ENCODE measurements around the gene ZNF638.
"Not testable (repeated sequence)": the region's sequence is repeated elsewhere in the genome, so short reads cannot be mapped to it uniquely, and the experiment has no call there.

ZNF638 gene

GRCh38 chr2:71317060-71317459 lies 14.5 kb upstream of the ZNF638 start:
- Histone ChIP-seq H2AFZ (ENCODE audit: low read depth, low read length) (no peak overlapping the region), H3K36me3 (ENCODE audit: insufficient read depth, low read length) (no peaks in the 10 kb centered on the region), H3K9me3 (ENCODE audit: low read length) (peaks cover 1% of the 10 kb centered on the region), H3K4me3 (ENCODE audit: low read length) (no peak overlapping the region), H3K4me1 (ENCODE audit: insufficient read depth, low read length) (no peaks in the 10 kb centered on the region), H3K27me3 (ENCODE audit: insufficient read depth, low read length) (no peaks in the 10 kb centered on the region)

- H3K4me3 ChIP-seq (ENCODE audit: low read length); H3K27me3 ChIP-seq (ENCODE audit: insufficient read depth, low read length); H3K36me3 ChIP-seq (ENCODE audit: insufficient read depth, low read length); H3K9me3 ChIP-seq (ENCODE audit: low read length); H2AFZ ChIP-seq (ENCODE audit: low read depth, low read length); H3K4me1 ChIP-seq (ENCODE audit: insufficient read depth, low read length): not testable (repeated sequence)
Measured at GRCh38 chr2:71317900-71318299, 13.7 kb upstream of the ZNF638 start.

- Histone ChIP-seq H3K4me3 (ENCODE audit: low read length) (no peak overlapping the region), H3K9me3 (ENCODE audit: low read length) (peaks cover 1% of the 10 kb centered on the region), H3K27me3 (ENCODE audit: insufficient read depth, low read length) (no peaks in the 10 kb centered on the region), H2AFZ (ENCODE audit: low read depth, low read length) (no peak overlapping the region), H3K4me1 (ENCODE audit: insufficient read depth, low read length) (no peaks in the 10 kb centered on the region), H3K36me3 (ENCODE audit: insufficient read depth, low read length) (no peaks in the 10 kb centered on the region)
Measured at GRCh38 chr2:71323386-71323785, 8.2 kb upstream of the ZNF638 start.

GRCh38 chr2:71326968-71327367 lies 4.6 kb upstream of the ZNF638 start:
- H2AFZ ChIP-seq (ENCODE audit: low read depth, low read length): no peak overlapping the region
- H3K4me3 ChIP-seq (ENCODE audit: low read length): no peak overlapping the region
- no peaks in the 10 kb centered on the region for H3K36me3 ChIP-seq (ENCODE audit: insufficient read depth, low read length)
- H3K27me3 ChIP-seq (ENCODE audit: insufficient read depth, low read length): no peaks in the 10 kb centered on the region
- H3K9me3 ChIP-seq (ENCODE audit: low read length): no peaks in the 10 kb centered on the region
- no peaks in the 10 kb centered on the region for H3K4me1 ChIP-seq (ENCODE audit: insufficient read depth, low read length)

- no peaks in the 10 kb centered on the region for H3K9me3 ChIP-seq (ENCODE audit: low read length)
- H3K36me3 ChIP-seq (ENCODE audit: insufficient read depth, low read length): no peaks in the 10 kb centered on the region
- no peak overlapping the region for H3K4me3 ChIP-seq (ENCODE audit: low read length)
- H3K4me1 ChIP-seq (ENCODE audit: insufficient read depth, low read length): no peaks in the 10 kb centered on the region
- no peak overlapping the region for H2AFZ ChIP-seq (ENCODE audit: low read depth, low read length)
- no peaks in the 10 kb centered on the region for H3K27me3 ChIP-seq (ENCODE audit: insufficient read depth, low read length)
Measured at GRCh38 chr2:71327916-71328315, 3.7 kb upstream of the ZNF638 start.

GRCh38 chr2:71330155-71330554 lies 1.4 kb upstream of the ZNF638 start:
- Histone ChIP-seq H3K4me1 (ENCODE audit: insufficient read depth, low read length) (peaks cover 13% of the 10 kb centered on the region), H3K4me3 (ENCODE audit: low read length) (no peak overlapping the region), H3K36me3 (ENCODE audit: insufficient read depth, low read length) (peaks cover 11% of the 10 kb centered on the region), H3K27me3 (ENCODE audit: insufficient read depth, low read length) (no peaks in the 10 kb centered on the region), H3K9me3 (ENCODE audit: low read length) (peaks cover 3% of the 10 kb centered on the region), H2AFZ (ENCODE audit: low read depth, low read length) (no peak overlapping the region)

GRCh38 chr2:71330585-71331330 lies 824 bp upstream of the ZNF638 start:
- peak overlapping the region; percentile 7 for H2AFZ ChIP-seq (ENCODE audit: low read depth, low read length)
- peaks cover 13% of the 10 kb centered on the region for H3K4me1 ChIP-seq (ENCODE audit: insufficient read depth, low read length)
- peaks cover 11% of the 10 kb centered on the region for H3K36me3 ChIP-seq (ENCODE audit: insufficient read depth, low read length)
- H3K9me3 ChIP-seq (ENCODE audit: low read length): peaks cover 3% of the 10 kb centered on the region
- no peaks in the 10 kb centered on the region for H3K27me3 ChIP-seq (ENCODE audit: insufficient read depth, low read length)
- peak overlapping the region; percentile 46 for H3K4me3 ChIP-seq (ENCODE audit: low read length)

- Histone ChIP-seq H3K4me1 (ENCODE audit: insufficient read depth, low read length) (peaks cover 13% of the 10 kb centered on the region), H3K4me3 (ENCODE audit: low read length) (peak overlapping the region; percentile 46), H2AFZ (ENCODE audit: low read depth, low read length) (peak overlapping the region; percentile 7), H3K36me3 (ENCODE audit: insufficient read depth, low read length) (peaks cover 11% of the 10 kb centered on the region)
- H3K27me3 ChIP-seq (ENCODE audit: insufficient read depth, low read length); H3K9me3 ChIP-seq (ENCODE audit: low read length): not testable (repeated sequence)
Measured at GRCh38 chr2:71331331-71331580, 326 bp upstream of the ZNF638 start.

GRCh38 chr2:71332435-71332796 lies 834 bp downstream of the ZNF638 start:
- Histone ChIP-seq H3K9me3 (ENCODE audit: low read length) (peaks cover 3% of the 10 kb centered on the region), H3K36me3 (ENCODE audit: insufficient read depth, low read length) (peaks cover 17% of the 10 kb centered on the region), H3K4me3 (ENCODE audit: low read length) (peak overlapping the region; percentile 73), H3K4me1 (ENCODE audit: insufficient read depth, low read length) (peaks cover 13% of the 10 kb centered on the region), H2AFZ (ENCODE audit: low read depth, low read length) (peak overlapping the region; percentile 7), H3K27me3 (ENCODE audit: insufficient read depth, low read length) (no peaks in the 10 kb centered on the region)

GRCh38 chr2:71333619-71334018 lies 2.0 kb downstream of the ZNF638 start:
- H2AFZ ChIP-seq (ENCODE audit: low read depth, low read length): no peak overlapping the region
- no peaks in the 10 kb centered on the region for H3K27me3 ChIP-seq (ENCODE audit: insufficient read depth, low read length)
- peaks cover 26% of the 10 kb centered on the region for H3K36me3 ChIP-seq (ENCODE audit: insufficient read depth, low read length)
- peaks cover 3% of the 10 kb centered on the region for H3K9me3 ChIP-seq (ENCODE audit: low read length)
- peaks cover 13% of the 10 kb centered on the region for H3K4me1 ChIP-seq (ENCODE audit: insufficient read depth, low read length)
- peak overlapping the region; percentile 73 for H3K4me3 ChIP-seq (ENCODE audit: low read length)

- peaks cover 3% of the 10 kb centered on the region for H3K9me3 ChIP-seq (ENCODE audit: low read length)
- H2AFZ ChIP-seq (ENCODE audit: low read depth, low read length): no peak overlapping the region
- H3K4me1 ChIP-seq (ENCODE audit: insufficient read depth, low read length): peaks cover 13% of the 10 kb centered on the region
- H3K36me3 ChIP-seq (ENCODE audit: insufficient read depth, low read length): peaks cover 35% of the 10 kb centered on the region
- no peaks in the 10 kb centered on the region for H3K27me3 ChIP-seq (ENCODE audit: insufficient read depth, low read length)
- no peak overlapping the region for H3K4me3 ChIP-seq (ENCODE audit: low read length)
Measured at GRCh38 chr2:71336384-71336783, 4.8 kb downstream of the ZNF638 start.

- Histone ChIP-seq H3K4me1 (ENCODE audit: insufficient read depth, low read length) (peaks cover 13% of the 10 kb centered on the region), H3K36me3 (ENCODE audit: insufficient read depth, low read length) (peaks cover 38% of the 10 kb centered on the region), H2AFZ (ENCODE audit: low read depth, low read length) (no peak overlapping the region), H3K4me3 (ENCODE audit: low read length) (no peak overlapping the region), H3K27me3 (ENCODE audit: insufficient read depth, low read length) (no peaks in the 10 kb centered on the region), H3K9me3 (ENCODE audit: low read length) (peaks cover 3% of the 10 kb centered on the region)
Measured at GRCh38 chr2:71336802-71337201, 5.2 kb downstream of the ZNF638 start.

- H3K36me3 ChIP-seq (ENCODE audit: insufficient read depth, low read length): peaks cover 38% of the 10 kb centered on the region
- H3K9me3 ChIP-seq (ENCODE audit: low read length): peaks cover 3% of the 10 kb centered on the region
- H3K4me3 ChIP-seq (ENCODE audit: low read length): no peak overlapping the region
- H2AFZ ChIP-seq (ENCODE audit: low read depth, low read length): no peak overlapping the region
- peaks cover 13% of the 10 kb centered on the region for H3K4me1 ChIP-seq (ENCODE audit: insufficient read depth, low read length)
- H3K27me3 ChIP-seq (ENCODE audit: insufficient read depth, low read length): no peaks in the 10 kb centered on the region
Measured at GRCh38 chr2:71337776-71338175, 6.2 kb downstream of the ZNF638 start.

- Histone ChIP-seq H3K9me3 (ENCODE audit: low read length) (peaks cover 3% of the 10 kb centered on the region), H3K4me1 (ENCODE audit: insufficient read depth, low read length) (no peaks in the 10 kb centered on the region), H2AFZ (ENCODE audit: low read depth, low read length) (no peak overlapping the region), H3K27me3 (ENCODE audit: insufficient read depth, low read length) (no peaks in the 10 kb centered on the region), H3K4me3 (ENCODE audit: low read length) (no peak overlapping the region), H3K36me3 (ENCODE audit: insufficient read depth, low read length) (peaks cover 31% of the 10 kb centered on the region)
Measured at GRCh38 chr2:71339685-71340084, 8.1 kb downstream of the ZNF638 start.
